ENCODE results near the gene KIF26B. TPM values are rescaled to one million over a fixed set of nuclear protein-coding genes. Genes with fewer than 3 reads are reported as not detected.

KIF26B gene
- total and polyA plus RNA-seq, 10 of the 15 experiments (the other 5 are each of a cell fraction or from before 2014, with no cell fraction given) = 0.35 to 11.6 (median 2.2) TPM

- in situ Hi-C loops (cut with MboI) (no loop called here), intact Hi-C loops (cut with micrococcal nuclease; ENCODE audit: unreplicated experiment) (no loop called here)
- no peaks in the 10 kb centered on the region for H3K79me2 ChIP-seq (ENCODE audit: control insufficient read depth, insufficient read depth, low read length)
- BruUV-seq (replicated peaks) = no TSS peak
- no peak overlapping the region for H3K4me2 ChIP-seq (ENCODE audit: control insufficient read depth, insufficient read depth)
- ChIA-PET CTCF (no interaction called here), RAD21 (ENCODE audit: unreplicated experiment) (no interaction called here), SMC1A (ENCODE audit: uncharacterized antibody, unreplicated experiment) (no interaction called here), POLR2A (no interaction called here)
- H3K27ac ChIP-seq (ENCODE audit: control insufficient read depth, insufficient read depth) = no peak overlapping the region
- no peak for ATAC-seq
- H3K9me3 ChIP-seq (replicated peaks; ENCODE audit: control insufficient read depth, insufficient read depth, low read length) = no peaks in the 10 kb centered on the region
- no peaks in the 10 kb centered on the region for H4K20me1 ChIP-seq (ENCODE audit: control insufficient read depth, insufficient read depth)
- no peak overlapping the region for H3K4me3 ChIP-seq
- no peak for DNase-seq (ENCODE audit: low read depth, low spot score)
- no peak overlapping the region for H2AFZ ChIP-seq (ENCODE audit: control insufficient read depth, low read depth, low read length)
- no peak for FAIRE-seq
- no peak overlapping the region for H3K9ac ChIP-seq (ENCODE audit: control insufficient read depth, insufficient read depth, low read length)
- no peaks in the 10 kb centered on the region for H3K27me3 ChIP-seq (replicated peaks in 1 of 2; ENCODE audit: control insufficient read depth in 2 of 2, insufficient read depth in 2 of 2, low read length in 1 of 2)
- TF ChIP-seq NKRF (conservative IDR thresholded peaks at IDR 0.05) (no peak), CBX5 (IDR thresholded peaks at IDR 0.05; ENCODE audit: low read depth) (no peak), PML (IDR thresholded peaks at IDR 0.05; ENCODE audit: low read length) (no peak), TAF1 (IDR thresholded peaks at IDR 0.05; ENCODE audit: borderline replicate concordance, low read depth, low read length) (no peak)
- WGBS (ENCODE audit: insufficient coverage, insufficient replicate concordance, low lambda C conversion rate, missing lambda C conversion rate) = 22% methylated on average over 6 of the region's 6 CpGs
- H3K4me1 ChIP-seq (ENCODE audit: control insufficient read depth, insufficient read depth, low read length) = no peaks in the 10 kb centered on the region
- no peaks in the 10 kb centered on the region for H3K36me3 ChIP-seq (ENCODE audit: control insufficient read depth in 2 of 2, insufficient read depth in 2 of 2, low read length in 1 of 2)
Measured at GRCh38 chr1:245481261-245481660, 326.5 kb downstream of the KIF26B start.

- ChIA-PET SMC1A (ENCODE audit: uncharacterized antibody, unreplicated experiment) (no interaction called here), CTCF (interaction anchor here (1.2 kb wide), 1 partner anchor 16 kb away, joined by 3 read pairs; no protein-coding TSS in a partner anchor)
- no peak for TF ChIP-seq RB1 (IDR thresholded peaks at IDR 0.05; ENCODE audit: borderline replicate concordance)
- TF ChIP-seq, protein P1, sequence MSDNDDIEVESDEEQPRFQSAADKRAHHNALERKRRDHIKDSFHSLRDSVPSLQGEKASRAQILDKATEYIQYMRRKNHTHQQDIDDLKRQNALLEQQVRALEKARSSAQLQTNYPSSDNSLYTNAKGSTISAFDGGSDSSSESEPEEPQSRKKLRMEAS (IDR thresholded peaks at IDR 0.05; ENCODE audit: low read depth, low read length) = no peak
- TF ChIP-seq, protein P2, sequence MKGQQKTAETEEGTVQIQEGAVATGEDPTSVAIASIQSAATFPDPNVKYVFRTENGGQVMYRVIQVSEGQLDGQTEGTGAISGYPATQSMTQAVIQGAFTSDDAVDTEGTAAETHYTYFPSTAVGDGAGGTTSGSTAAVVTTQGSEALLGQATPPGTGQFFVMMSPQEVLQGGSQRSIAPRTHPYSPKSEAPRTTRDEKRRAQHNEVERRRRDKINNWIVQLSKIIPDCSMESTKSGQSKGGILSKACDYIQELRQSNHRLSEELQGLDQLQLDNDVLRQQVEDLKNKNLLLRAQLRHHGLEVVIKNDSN (IDR thresholded peaks at IDR 0.05; ENCODE audit: borderline replicate concordance, extremely low read length, insufficient read depth, low read depth, low read length) = no peak
- TF ChIP-seq IKZF2 (IDR thresholded peaks at IDR 0.05) = no peak
- TF ChIP-seq ZNF622 (IDR thresholded peaks at IDR 0.05) = no peak
- TF ChIP-seq FOS (IDR thresholded peaks at IDR 0.05; ENCODE audit: borderline replicate concordance, extremely low read depth, insufficient read length) = no peak
- no peak for TF ChIP-seq CBFB (IDR thresholded peaks at IDR 0.05; ENCODE audit: low read depth)
- no peak for TF ChIP-seq ZNF207 (IDR thresholded peaks at IDR 0.05; ENCODE audit: borderline replicate concordance)
- no peak for TF ChIP-seq NFXL1 (IDR thresholded peaks at IDR 0.05; ENCODE audit: borderline replicate concordance)
- TF ChIP-seq, protein P3, sequence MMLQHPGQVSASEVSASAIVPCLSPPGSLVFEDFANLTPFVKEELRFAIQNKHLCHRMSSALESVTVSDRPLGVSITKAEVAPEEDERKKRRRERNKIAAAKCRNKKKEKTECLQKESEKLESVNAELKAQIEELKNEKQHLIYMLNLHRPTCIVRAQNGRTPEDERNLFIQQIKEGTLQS (IDR thresholded peaks at IDR 0.05; ENCODE audit: borderline replicate concordance, extremely low read depth, low read depth, low read length) = no peak
- TF ChIP-seq CBX5 (IDR thresholded peaks at IDR 0.05; ENCODE audit: low read depth) = no peak
Measured at GRCh38 chr1:245483247-245483646, 328.5 kb downstream of the KIF26B start.

More at GRCh38 chr1:245483247-245483646, 328.5 kb downstream of the KIF26B start:
- no peaks in the 10 kb centered on the region for H3K27me3 ChIP-seq (replicated peaks in 1 of 2; ENCODE audit: control insufficient read depth in 2 of 2, insufficient read depth in 2 of 2, low read length in 1 of 2)
- in situ Hi-C loops (cut with MboI) (no loop called here), intact Hi-C loops (cut with micrococcal nuclease; ENCODE audit: unreplicated experiment) (no loop called here)
- no TSS peak for BruUV-seq (replicated peaks)
- no peak overlapping the region for H2AFZ ChIP-seq (ENCODE audit: control insufficient read depth, low read depth, low read length)
- WGBS (ENCODE audit: insufficient coverage, insufficient replicate concordance, low lambda C conversion rate, missing lambda C conversion rate) = 28% methylated on average over 6 of the region's 6 CpGs
- H3K4me1 ChIP-seq (ENCODE audit: control insufficient read depth, insufficient read depth, low read length) = no peaks in the 10 kb centered on the region
- ChIA-PET RAD21 (ENCODE audit: unreplicated experiment) (no interaction called here), POLR2A (no interaction called here)
- DNase-seq (ENCODE audit: low read depth, low spot score) (no peak), FAIRE-seq (no peak), ATAC-seq (no peak)
- H3K4me3 ChIP-seq = no peak overlapping the region
- H3K36me3 ChIP-seq (ENCODE audit: control insufficient read depth in 2 of 2, insufficient read depth in 2 of 2, low read length in 1 of 2) = no peaks in the 10 kb centered on the region
- H3K9ac ChIP-seq (ENCODE audit: control insufficient read depth, insufficient read depth, low read length) = no peak overlapping the region
- H3K79me2 ChIP-seq (ENCODE audit: control insufficient read depth, insufficient read depth, low read length) = no peaks in the 10 kb centered on the region
- no peak overlapping the region for H3K27ac ChIP-seq (ENCODE audit: control insufficient read depth, insufficient read depth)
- no peaks in the 10 kb centered on the region for H3K9me3 ChIP-seq (replicated peaks; ENCODE audit: control insufficient read depth, insufficient read depth, low read length)
- H4K20me1 ChIP-seq (ENCODE audit: control insufficient read depth, insufficient read depth) = no peaks in the 10 kb centered on the region
- H3K4me2 ChIP-seq (ENCODE audit: control insufficient read depth, insufficient read depth) = no peak overlapping the region
